ENCODE data around the gene POLDIP3.

POLDIP3 gene

DNA sequence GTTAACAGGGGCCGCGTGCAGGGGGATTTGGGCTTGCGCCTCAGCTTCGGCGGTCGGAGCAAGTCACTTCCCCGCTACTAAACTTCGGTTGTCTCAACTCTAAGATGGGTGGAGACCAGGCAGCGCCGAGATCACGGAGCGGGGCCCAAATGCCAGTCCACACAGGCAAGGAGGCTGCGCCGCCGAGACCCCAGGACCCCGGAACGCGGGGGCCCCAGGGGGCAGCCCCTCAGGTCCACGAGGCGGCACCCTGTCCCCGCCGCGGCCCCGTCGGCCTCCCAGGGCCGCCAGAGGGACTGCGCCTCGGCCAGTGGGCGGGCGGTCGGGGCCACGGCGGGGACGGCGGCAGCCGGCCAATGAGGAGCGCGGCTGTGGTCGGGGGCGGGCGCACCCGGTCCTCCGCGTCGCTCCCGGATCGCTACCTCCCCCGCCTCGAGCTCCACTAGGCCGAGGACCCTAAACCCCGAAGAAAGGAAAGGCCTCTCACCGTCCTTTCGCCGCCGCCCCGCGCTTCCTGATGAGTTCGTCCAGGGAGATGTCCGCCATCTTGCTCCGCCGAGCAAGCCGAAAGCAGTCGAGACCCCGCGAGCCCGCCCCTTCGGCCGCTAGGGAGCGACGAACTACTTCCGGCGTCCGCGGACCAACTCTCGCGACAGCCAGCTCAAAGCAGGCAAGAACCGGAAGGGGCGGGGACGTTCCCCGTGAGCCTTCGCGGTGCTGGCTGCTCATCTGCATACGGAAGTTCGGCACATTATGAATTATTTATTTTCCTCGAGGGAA is at the start of gene POLDIP3:
Gene POLDIP3, minus strand, starts transcription at position 572 of the 780 bp plus-strand sequence. Its CDS starts 26 bp downstream, at position 546.
- peak; percentile 98 to 99 for DNase-seq (ENCODE audit: low read depth in 1 of 2, low spot score in 1 of 2)

- DNase-seq (ENCODE audit: low read depth in 1 of 2, low spot score in 1 of 2), result peak; percentile 69 to 73
Observed at GRCh38 chr22:42661985-42662831, 47.5 kb upstream of the POLDIP3 start.

DNA sequence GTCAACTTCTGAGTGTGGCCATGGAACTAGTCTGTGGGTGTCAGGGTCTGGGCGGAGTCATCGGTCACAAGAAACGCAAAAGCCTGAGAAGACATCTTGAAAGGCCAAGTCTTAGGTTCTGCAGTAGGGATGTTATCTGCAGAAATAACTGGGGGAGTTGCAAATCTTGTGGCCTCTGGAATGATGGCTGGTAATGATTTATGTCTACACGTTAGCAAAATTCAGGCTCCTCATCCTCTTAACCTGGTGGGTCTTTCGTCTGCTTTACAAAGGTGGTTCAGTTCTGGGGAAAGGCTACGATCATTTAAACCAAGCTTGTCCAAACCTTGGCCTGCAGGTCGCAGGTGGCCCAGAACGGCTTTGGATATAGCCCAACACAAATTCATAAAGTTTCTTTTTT is 41.9 kb upstream of the POLDIP3 start:
- no peak for DNase-seq (ENCODE audit: low read depth in 1 of 2, low spot score in 1 of 2)

DNA sequence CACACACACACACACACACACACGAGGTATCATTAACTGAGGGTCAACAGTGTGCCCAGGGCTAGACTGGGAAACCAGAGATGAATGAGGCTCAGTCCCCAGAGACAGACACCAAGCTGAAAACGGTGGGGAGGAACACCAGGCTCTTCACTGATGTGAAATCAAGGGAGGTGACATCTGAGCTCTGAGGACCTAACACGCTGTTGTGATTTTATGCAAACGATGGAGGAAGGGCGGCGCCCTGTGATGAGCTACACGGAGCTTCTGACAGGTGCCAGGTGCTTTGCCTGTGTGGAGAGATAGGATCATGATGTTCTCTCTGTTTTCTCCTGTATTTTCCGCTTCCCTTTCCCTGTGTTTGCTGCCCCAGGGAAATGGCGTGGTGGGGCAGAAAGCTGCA is 41.0 kb upstream of the POLDIP3 start:
- DNase-seq (ENCODE audit: low read depth in 1 of 2, low spot score in 1 of 2), result no peak

DNA sequence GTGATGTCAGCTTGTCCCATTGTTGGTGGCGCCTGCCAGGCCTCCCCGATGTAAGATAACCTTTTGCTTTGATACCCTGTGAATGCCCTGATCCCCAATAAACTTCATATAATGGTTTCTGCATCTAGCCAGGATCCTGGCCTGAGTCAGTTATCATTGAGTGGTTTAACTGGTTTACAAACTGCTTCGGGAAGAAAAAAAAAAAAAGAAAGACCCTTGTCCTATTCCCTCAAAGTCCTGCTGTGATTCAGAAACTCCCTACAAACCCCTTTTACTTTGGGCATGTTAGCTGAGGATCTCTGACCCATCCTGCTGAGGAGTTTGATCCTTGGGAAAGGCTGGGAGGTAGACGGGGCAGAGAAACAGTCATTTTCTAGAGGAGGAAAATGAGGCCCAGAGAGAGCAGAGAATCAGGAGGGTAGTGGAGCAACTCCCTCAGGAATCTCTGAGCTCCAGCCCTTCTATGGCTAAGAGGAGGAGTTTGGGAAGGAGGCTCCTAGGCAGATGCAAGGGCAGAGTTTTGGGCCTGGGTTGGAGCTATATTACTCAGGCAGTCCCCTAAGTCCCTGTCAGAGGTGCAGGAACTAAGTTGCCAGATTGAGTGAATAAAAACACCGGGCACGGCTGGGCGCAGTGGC is 39.9 kb upstream of the POLDIP3 start:
- no peak for DNase-seq (ENCODE audit: low read depth in 1 of 2, low spot score in 1 of 2)

DNA sequence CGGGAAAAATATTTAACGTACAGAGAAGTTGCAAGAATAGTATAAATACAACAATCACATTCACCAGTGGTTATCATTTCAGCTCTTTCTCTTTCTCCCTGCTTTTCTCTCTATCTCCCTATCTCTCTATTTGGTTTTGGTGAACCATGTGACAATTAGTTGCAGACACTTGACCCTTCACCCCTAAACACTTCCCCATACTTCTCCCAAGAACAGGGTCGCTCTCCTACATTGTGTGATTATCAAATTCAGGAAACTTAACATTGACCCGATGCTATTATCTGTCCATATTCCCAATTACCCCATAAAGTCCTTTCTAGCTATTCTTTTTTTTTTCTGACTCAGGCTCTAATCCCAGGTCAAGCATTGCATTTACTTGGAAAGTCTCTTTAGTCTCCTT is 39.3 kb upstream of the POLDIP3 start:
- no peak for DNase-seq (ENCODE audit: low read depth in 1 of 2, low spot score in 1 of 2)

DNA sequence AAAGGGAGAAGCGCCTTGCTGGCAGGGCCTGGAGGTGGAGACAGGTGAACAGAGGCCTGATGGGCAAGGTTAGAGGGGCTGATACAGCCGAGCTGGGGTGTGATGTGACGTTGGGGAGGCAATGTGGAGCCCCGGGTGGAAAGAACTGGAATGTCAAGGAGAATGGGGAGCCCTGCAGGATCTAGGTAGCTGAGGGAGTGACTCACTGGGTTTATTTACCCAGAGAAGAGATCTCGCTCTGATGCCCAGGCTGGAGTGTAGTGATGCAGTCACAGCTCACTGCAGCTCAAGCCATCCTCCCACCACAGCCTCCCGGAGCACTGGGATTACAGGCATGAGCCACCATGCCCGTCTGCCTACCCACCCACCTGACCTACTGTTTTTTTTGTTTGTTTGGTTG is 36.5 kb upstream of the POLDIP3 start:
- no peak for DNase-seq (ENCODE audit: low read depth in 1 of 2, low spot score in 1 of 2)

- DNase-seq (ENCODE audit: low read depth in 1 of 2, low spot score in 1 of 2), result peak; percentile 64
Observed at GRCh38 chr22:42649246-42650099, 34.8 kb upstream of the POLDIP3 start, which contains the start of gene CYB5R3. Gene CYB5R3 (minus strand): TSS chr22:42649392. CDS start chr22:42649315, 77 bp downstream.

DNA sequence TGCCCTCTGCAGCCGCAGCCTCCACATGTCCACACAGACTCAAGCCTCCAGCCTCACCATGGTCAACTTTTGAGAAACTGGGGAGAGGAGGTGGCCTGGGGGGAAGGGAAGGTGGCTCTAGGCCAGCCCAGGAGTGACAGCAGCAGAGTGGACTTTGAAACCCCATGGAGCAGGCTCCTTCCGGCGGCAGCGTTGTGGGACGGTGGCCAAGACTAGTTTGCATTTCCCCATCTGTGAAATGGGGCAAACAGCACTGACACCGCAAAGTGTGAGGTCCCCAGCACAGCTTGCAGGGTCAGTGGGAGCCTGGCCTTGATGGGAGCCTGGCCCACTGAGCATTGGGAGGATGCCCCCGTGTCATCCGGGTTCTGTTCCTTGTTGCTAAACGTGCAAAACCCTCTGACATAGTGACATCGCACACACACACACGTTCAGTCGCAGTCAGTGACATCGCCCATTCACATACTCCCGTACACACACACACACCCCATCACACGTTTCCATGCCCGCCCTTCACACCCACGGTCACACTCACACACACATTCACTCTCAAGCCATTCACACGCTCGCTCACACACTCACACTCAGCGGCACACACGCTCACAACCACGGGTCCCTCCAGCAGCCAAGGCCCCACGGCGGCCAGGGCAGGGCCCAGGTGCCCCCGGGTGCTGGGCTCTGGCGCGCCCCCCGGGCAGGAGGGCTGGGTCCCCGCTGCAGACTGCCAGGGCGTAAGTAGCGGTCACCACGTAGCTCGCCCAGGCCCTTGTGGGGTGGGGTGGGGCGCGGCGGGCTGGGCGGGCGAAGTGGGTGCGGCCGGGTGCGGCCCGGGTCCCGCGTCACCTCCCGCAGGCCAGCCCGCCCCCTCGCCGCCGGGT is 33.9 kb upstream of the POLDIP3 start:
- peak; percentile 20 to 22 for DNase-seq (ENCODE audit: low read depth in 1 of 2, low spot score in 1 of 2)

- DNase-seq (ENCODE audit: low read depth in 1 of 2, low spot score in 1 of 2), result no peak
Observed at GRCh38 chr22:42648017-42648367, 33.3 kb upstream of the POLDIP3 start.

- DNase-seq (ENCODE audit: low read depth in 1 of 2, low spot score in 1 of 2), result no peak
Observed at GRCh38 chr22:42646569-42647525, 32.2 kb upstream of the POLDIP3 start.

- DNase-seq (ENCODE audit: low read depth in 1 of 2, low spot score in 1 of 2), result no peak
Observed at GRCh38 chr22:42645938-42646568, 31.4 kb upstream of the POLDIP3 start.

- no peak for DNase-seq (ENCODE audit: low read depth in 1 of 2, low spot score in 1 of 2)
Observed at GRCh38 chr22:42645341-42645937, 30.8 kb upstream of the POLDIP3 start.

DNA sequence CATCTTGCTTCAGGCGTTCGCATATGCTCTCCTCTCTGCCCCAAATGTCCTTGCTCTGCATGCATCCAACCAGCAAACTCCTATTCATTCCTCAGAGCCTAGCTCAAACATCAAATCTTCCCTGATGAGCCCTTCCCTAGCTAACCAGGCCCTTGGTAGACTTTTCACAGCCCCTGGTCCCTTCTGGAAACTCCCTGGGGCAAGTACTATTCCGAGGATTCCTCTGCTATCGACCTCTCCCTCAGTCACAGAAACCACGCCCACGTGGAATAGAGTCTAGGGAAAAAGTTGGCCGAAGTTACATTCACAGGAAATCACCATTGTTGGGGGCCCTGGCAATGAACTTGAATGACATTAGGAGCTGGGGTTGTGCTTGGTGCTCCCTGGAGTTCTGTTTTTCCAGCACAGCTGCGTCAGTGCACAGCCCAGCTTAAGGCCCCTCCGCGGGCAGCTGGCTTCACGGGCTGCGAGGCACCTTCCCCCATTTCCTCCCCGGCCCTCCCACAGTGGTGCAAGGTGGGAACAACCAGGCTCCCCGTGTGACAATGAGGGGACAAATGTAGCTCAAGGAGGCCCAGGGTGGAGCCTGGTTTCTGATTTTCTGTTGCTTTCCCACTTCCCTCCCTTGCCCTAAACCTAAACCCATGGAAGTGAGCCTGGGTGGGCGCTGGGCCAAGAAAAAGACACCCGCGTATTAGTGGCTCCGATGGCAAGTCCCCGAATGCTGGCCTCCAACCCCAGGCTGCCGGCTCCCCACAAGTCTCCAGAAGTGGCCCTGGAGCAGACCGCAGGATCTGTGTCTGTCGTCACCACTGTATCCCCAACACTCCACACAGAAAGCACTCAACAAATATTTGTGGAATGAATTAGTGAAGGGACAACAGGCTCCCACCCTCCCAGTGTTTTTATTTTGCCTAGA is 30.0 kb upstream of the POLDIP3 start:
- DNase-seq (ENCODE audit: low read depth in 1 of 2, low spot score in 1 of 2), result no peak

DNA sequence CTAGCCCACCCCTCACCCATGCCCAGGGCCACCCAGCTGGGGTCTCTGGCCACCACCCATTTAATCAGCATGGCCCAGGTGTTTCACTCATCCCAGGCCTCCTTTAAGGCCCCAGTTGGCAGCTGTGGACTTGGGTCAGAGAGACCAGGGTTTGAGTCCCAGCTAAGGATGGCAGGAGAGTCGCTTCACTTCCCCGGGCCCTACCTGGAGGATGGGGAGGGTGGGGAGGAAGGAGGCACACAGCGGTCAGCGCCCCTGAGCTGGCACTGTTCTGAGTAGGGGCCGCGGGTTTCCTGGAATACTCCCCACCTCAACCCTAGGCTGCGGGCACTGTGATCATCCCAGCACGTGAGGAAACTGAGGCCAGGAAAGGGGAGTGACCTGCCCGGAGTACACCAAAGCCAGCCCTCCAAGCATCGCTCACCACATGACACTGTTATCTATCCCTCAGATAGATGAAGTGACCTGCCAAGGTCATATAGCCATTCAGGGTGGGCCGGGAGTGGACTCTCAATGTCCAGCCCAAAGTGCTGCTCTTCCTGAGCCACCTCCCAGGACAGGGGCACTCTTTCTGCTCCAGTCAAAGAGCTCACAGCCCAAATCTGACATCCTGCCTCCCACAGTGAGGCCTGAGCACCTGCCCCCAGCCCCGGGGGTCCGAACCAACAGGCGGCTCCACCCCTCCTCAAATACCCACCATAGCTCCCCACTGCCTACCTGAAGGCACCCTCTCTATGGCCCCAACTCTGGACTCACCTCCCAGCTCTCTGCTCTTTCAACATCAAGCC is 29.1 kb upstream of the POLDIP3 start:
- DNase-seq (ENCODE audit: low read depth in 1 of 2, low spot score in 1 of 2), result no peak
